HepG2 (cell line): ENCODE measurements around the gene MEI1. TPM values are rescaled to one million over a fixed set of nuclear protein-coding genes. Genes with fewer than 3 reads are reported as not detected.

ENCODE experiments used
- ATAC-seq: fragments of 200-7000 bp; cut with Tn5 transposase; 3 replicates; pipeline ENCODE4 v1.9.1; 2020; ENCODE audit warnings: mild to moderate bottlenecking, moderate library complexity
- BruUV-seq: library from RNA; stranded (reverse); fragments of 400-500 nt; replicated peaks from 2 replicates; lab custom pipeline; 2021; lab: Mats Ljungman, UMichigan
- CTCF ChIA-PET: fragments of 300-600 bp; formaldehyde crosslinking; extraction: SDS; loops from one replicate; lab custom pipeline; 2021; ENCODE audit warnings: low total read pairs, inconsistent platforms, low intra/inter-chr PET ratio; lab: Yijun Ruan, JAX
- POLR2A ChIA-PET: fragments of 350-600 bp; sonication (Branson Sonifier 250); formaldehyde crosslinking; loops from one replicate; lab custom pipeline; 2020; ENCODE audit warnings: antibody characterized with exemption, inconsistent platforms; lab: Yijun Ruan, JAX
- DNase-seq: peaks from one replicate; pipeline ENCODE4 v3.0.0-alpha.2; 2015; ENCODE audit warnings: low spot score
- FAIRE-seq: peaks from 3 replicates; lab custom pipeline; 2011; peaks lifted over from hg19 to GRCh38; lab: Jason Lieb, UNC
- H2AFZ ChIP-seq: one replicate; pipeline ENCODE4 v1.6.1; 2011; ENCODE audit warnings: low read length, inconsistent platforms
- H3K27ac ChIP-seq: fragments of 300-600 bp; 3 replicates; pipeline ENCODE4 v1.8.0; 2011; ENCODE audit warnings: mixed run types, mild to moderate bottlenecking, mixed read lengths, low read length, inconsistent platforms; ENCODE audit not compliant: insufficient read depth; ENCODE audit errors: extremely low read length
- H3K27me3 ChIP-seq, 2 experiments: fragments of 200-600 bp in 1 of 2; 2 replicates in 1 of 2; 3 replicates in 1 of 2; pipeline versions ENCODE4 v1.6.0 to v1.8.0; 2011; ENCODE audit warnings: low read length in 2 of 2, mild to moderate bottlenecking in 2 of 2, moderate library complexity in 2 of 2, inconsistent platforms in 1 of 2; ENCODE audit not compliant: insufficient read depth in 2 of 2, control insufficient read depth in 1 of 2
- H3K36me3 ChIP-seq, 2 experiments: fragments of 200-600 bp in 1 of 2; replicated peaks in 1 of 2; 2 replicates in 1 of 2; 3 replicates in 1 of 2; pipeline versions ENCODE4 v1.5.1 to v1.8.0; 2011; ENCODE audit warnings: low read length in 2 of 2, inconsistent platforms in 1 of 2; ENCODE audit not compliant: insufficient read depth in 2 of 2, control insufficient read depth in 1 of 2
- H3K4me1 ChIP-seq: 2 replicates; pipeline ENCODE4 v1.5.1; 2012; ENCODE audit warnings: low read length, inconsistent platforms; ENCODE audit not compliant: insufficient read depth
- H3K4me2 ChIP-seq: 2 replicates; pipeline ENCODE4 v1.6.0; 2011; ENCODE audit warnings: low read depth, low read length, inconsistent platforms
- H3K4me3 ChIP-seq, 3 experiments: fragments of 200-600 bp in 1 of 3; sonication (generic), shearing (Covaris generic) in 1 of 3; replicated peaks in 1 of 3; 2 replicates each; pipeline ENCODE4 v1.5.1; 2011 to 2016; ENCODE audit warnings: low read length in 3 of 3, inconsistent platforms in 2 of 3, low read depth in 2 of 3, mild to moderate bottlenecking in 2 of 3, control low read depth in 1 of 3, mixed read lengths in 1 of 3; ENCODE audit not compliant: insufficient read depth in 1 of 3
- H3K79me2 ChIP-seq: one replicate; pipeline ENCODE4 v1.6.1; 2011; ENCODE audit warnings: low read length, inconsistent platforms; ENCODE audit not compliant: insufficient read depth
- H3K9ac ChIP-seq: 2 replicates; pipeline ENCODE4 v1.6.0; 2011; ENCODE audit warnings: mild to moderate bottlenecking, low read depth, low read length, inconsistent platforms; ENCODE audit not compliant: insufficient read depth
- H3K9me3 ChIP-seq: 2 replicates; pipeline ENCODE4 v1.5.1; 2012; ENCODE audit warnings: mild to moderate bottlenecking, low read length
- H4K20me1 ChIP-seq: 2 replicates; pipeline ENCODE4 v1.6.0; 2011; ENCODE audit warnings: inconsistent platforms, mild to moderate bottlenecking, low read length, moderate library complexity; ENCODE audit not compliant: insufficient read depth
- MYC ChIP-seq: sonication (generic); formaldehyde crosslinking; IDR thresholded peaks from 2 replicates; pipeline ENCODE4 v1.9.0; 2021; ENCODE audit warnings: missing genetic modification reagents, borderline replicate concordance
- TEAD3 ChIP-seq: optimal IDR thresholded peaks from 2 replicates; pipeline ENCODE3; 2016; ENCODE audit warnings: borderline replicate concordance
- WGBS: methylation state at CpG from one replicate; pipeline ENCODE4 v1.1.6; 2017; ENCODE audit warnings: low lambda C conversion rate; 5-methylcytosine and 5-hydroxymethylcytosine counted together
- in situ Hi-C: cut with HindIII; loops from 2 replicates; pipeline ENCODE4 v1.10.0; 2017; ENCODE audit warnings: low pct_unique_long_range_greater_than_20kb; ENCODE audit not compliant: extremely low pct_ligation_motif_present
- intact Hi-C: fragments of 100-400 bp; cut with micrococcal nuclease; formaldehyde crosslinking; loops from one replicate; pipeline ENCODE4 v1.10.0; 2022; ENCODE audit not compliant: unreplicated experiment
- polyA plus RNA-seq, 8 experiments: library from polyadenylated mRNA; depleted of rRNA in 3 of 8; stranded (reverse) in 7 of 8; unstranded in 1 of 8; fragments of >200 nt; fragmentation: Illumina TruSeq in 4 of 8; extraction: Trizol in 4 of 8; gene quantifications; 2 replicates each; pipeline versions ENCODE4 v1.2.1 to v1.2.3, GENCODE V29; 2011 to 2016; ENCODE audit warnings: low read depth in 4 of 8, missing spikeins in 1 of 8, mixed read lengths in 1 of 8; ENCODE audit not compliant: insufficient read depth in 1 of 8
- total RNA-seq, 5 experiments: library from RNA; depleted of rRNA; stranded (reverse); fragments of >200 nt; fragmentation: Illumina TruSeq; extraction: Trizol; gene quantifications; 2 replicates each; pipeline ENCODE4 v1.2.3, GENCODE V29; 2016; ENCODE audit warnings: low read depth in 1 of 5
- TF ChIP-seq, protein P1 (sequence below): sonication (generic); formaldehyde crosslinking; IDR thresholded peaks from 2 replicates; pipeline ENCODE4 v1.8.0; 2022; ENCODE audit warnings: mild to moderate bottlenecking, missing genetic modification reagents; ENCODE audit not compliant: insufficient replicate concordance
- TF ChIP-seq, protein P2 (sequence below): sonication (generic); formaldehyde crosslinking; IDR thresholded peaks from 2 replicates; pipeline ENCODE4 v1.5.0; 2020; ENCODE audit warnings: mild to moderate bottlenecking, missing genetic modification reagents, borderline replicate concordance
- TF ChIP-seq, protein P3 (sequence below): sonication (generic); formaldehyde crosslinking; conservative IDR thresholded peaks from 2 replicates; pipeline ENCODE4 v1.4.0; 2020; ENCODE audit warnings: missing genetic modification reagents

The MEI1 gene
- total and polyA plus RNA-seq, 2 of the 13 experiments (the other 11 are each of a cell fraction or from before 2014, with no cell fraction given) = 0.75 to 1.9 TPM

DNA sequence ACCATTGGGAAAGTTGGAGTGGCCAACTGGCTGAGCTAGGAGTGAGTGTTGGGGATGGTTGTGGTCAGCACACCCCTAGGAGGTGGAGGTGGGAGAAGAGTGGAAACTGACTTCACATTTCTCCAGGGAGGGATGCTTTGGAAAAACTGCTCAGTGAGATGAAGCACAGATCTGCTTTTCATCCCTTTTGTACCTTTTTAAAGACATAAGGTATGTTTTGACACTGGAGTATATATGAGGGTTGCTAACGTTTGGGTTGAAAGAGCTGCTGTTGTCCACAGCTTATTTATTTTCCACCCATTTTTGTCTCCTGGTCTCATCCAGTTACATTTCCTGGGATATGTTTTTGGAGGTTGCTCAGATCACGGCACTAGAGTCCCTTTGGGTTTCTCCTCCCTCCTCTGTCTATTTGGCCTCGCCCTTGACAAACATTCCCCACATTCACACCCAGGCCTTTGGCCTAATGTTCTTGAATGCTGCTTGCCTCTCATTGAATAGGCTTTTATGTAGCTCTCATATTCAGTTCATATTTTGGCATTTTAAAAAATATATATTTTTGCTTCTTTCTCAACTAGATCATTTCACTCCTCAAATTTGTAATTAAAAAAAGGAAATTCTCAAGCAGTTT, 141.9 kb downstream of the MEI1 start:
- ChIA-PET CTCF (no interaction called here), POLR2A (interaction anchor here (1.0 to 3.8 kb wide), 3 partner anchors 9 to 21 kb away, joined by 3 to 24 read pairs (median 4); partner anchors contain the start of gene SREBF2)
- H3K4me3 ChIP-seq = no peak overlapping the region
- H3K36me3 ChIP-seq = peaks cover 10 to 41% of the 10 kb centered on the region in 2 experiments
- peaks cover 97% of the 10 kb centered on the region for H3K4me1 ChIP-seq
- ATAC-seq (peak; percentile 36), DNase-seq (peak; percentile 33), FAIRE-seq (peak; percentile 15)
- no TSS peak for BruUV-seq
- H3K9me3 ChIP-seq = no peaks in the 10 kb centered on the region
- no peaks in the 10 kb centered on the region for H3K27me3 ChIP-seq
- H3K27ac ChIP-seq = peak overlapping the region; percentile 8
- peaks cover 96% of the 10 kb centered on the region for H3K79me2 ChIP-seq
- no peak for TF ChIP-seq MYC (CRISPR knock-in tag)
- TF ChIP-seq, protein P1, sequence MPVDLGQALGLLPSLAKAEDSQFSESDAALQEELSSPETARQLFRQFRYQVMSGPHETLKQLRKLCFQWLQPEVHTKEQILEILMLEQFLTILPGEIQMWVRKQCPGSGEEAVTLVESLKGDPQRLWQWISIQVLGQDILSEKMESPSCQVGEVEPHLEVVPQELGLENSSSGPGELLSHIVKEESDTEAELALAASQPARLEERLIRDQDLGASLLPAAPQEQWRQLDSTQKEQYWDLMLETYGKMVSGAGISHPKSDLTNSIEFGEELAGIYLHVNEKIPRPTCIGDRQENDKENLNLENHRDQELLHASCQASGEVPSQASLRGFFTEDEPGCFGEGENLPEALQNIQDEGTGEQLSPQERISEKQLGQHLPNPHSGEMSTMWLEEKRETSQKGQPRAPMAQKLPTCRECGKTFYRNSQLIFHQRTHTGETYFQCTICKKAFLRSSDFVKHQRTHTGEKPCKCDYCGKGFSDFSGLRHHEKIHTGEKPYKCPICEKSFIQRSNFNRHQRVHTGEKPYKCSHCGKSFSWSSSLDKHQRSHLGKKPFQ (CRISPR knock-in tag) = peak; percentile 32
- TF ChIP-seq TEAD3 (CRISPR knock-in tag) = peak; percentile 35
- TF ChIP-seq, protein P2, sequence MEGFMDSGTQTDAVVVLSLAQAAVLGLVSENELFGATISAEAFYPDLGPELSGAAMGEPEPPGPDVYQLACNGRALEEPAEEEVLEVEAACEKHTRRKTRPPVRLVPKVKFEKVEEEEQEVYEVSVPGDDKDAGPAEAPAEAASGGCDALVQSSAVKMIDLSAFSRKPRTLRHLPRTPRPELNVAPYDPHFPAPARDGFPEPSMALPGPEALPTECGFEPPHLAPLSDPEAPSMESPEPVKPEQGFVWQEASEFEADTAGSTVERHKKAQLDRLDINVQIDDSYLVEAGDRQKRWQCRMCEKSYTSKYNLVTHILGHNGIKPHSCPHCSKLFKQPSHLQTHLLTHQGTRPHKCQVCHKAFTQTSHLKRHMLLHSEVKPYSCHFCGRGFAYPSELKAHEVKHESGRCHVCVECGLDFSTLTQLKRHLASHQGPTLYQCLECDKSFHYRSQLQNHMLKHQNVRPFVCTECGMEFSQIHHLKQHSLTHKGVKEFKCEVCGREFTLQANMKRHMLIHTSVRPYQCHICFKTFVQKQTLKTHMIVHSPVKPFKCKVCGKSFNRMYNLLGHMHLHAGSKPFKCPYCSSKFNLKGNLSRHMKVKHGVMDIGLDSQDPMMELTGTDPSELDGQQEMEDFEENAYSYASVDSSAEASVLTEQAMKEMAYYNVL = no peak
- TF ChIP-seq, protein P3, sequence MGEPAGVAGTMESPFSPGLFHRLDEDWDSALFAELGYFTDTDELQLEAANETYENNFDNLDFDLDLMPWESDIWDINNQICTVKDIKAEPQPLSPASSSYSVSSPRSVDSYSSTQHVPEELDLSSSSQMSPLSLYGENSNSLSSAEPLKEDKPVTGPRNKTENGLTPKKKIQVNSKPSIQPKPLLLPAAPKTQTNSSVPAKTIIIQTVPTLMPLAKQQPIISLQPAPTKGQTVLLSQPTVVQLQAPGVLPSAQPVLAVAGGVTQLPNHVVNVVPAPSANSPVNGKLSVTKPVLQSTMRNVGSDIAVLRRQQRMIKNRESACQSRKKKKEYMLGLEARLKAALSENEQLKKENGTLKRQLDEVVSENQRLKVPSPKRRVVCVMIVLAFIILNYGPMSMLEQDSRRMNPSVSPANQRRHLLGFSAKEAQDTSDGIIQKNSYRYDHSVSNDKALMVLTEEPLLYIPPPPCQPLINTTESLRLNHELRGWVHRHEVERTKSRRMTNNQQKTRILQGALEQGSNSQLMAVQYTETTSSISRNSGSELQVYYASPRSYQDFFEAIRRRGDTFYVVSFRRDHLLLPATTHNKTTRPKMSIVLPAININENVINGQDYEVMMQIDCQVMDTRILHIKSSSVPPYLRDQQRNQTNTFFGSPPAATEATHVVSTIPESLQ (CRISPR knock-in tag) = no peak
- in situ Hi-C loops = no loop called here
- no peak overlapping the region for H2AFZ ChIP-seq
- peaks cover 66% of the 10 kb centered on the region for H4K20me1 ChIP-seq
- H3K9ac ChIP-seq = no peak overlapping the region
- WGBS = 65% methylated on average over 3 of the region's 3 CpGs
- intact Hi-C loops = no loop called here
- peak overlapping the region; percentile 30 for H3K4me2 ChIP-seq
